Peyer's patch (tissue), 4 donors: ENCODE measurements around the gene KCP. TPM values are rescaled to one million over a fixed set of nuclear protein-coding genes. Genes with fewer than 3 reads are reported as not detected.

ENCODE experiments used
- DNase-seq, 3 donors: peaks; one replicate each; pipeline ENCODE4 v3.0.0-alpha.2; 2017 to 2019
- H3K27ac ChIP-seq, 4 donors: fragments of 200-600 bp; sonication (generic); one replicate each; pipeline ENCODE4 v1.5.1; 2016 to 2019
- H3K27me3 ChIP-seq, 2 donors: fragments of 200-600 bp; sonication (generic); one replicate each; pipeline ENCODE4 v1.5.1; 2019
- H3K36me3 ChIP-seq, 3 donors: fragments of 200-600 bp; sonication (generic); one replicate each; pipeline ENCODE4 v1.5.1; 2016 to 2019
- H3K4me1 ChIP-seq, 4 donors: fragments of 200-600 bp; sonication (generic); one replicate each; pipeline ENCODE4 v1.5.1; 2016 to 2019
- H3K4me3 ChIP-seq, 4 donors: fragments of 200-600 bp; sonication (generic); 1 replicate in 3 of 4; 2 replicates in 1 of 4; pipeline ENCODE4 v1.5.1; 2016 to 2019; ENCODE audit warnings: mild to moderate bottlenecking in 1 of 4
- H3K9me3 ChIP-seq, 4 donors: fragments of 200-600 bp; sonication (generic); one replicate each; pipeline ENCODE4 v1.5.1; 2016 to 2019; ENCODE audit warnings: mild to moderate bottlenecking in 1 of 4
- CTCF ChIP-seq, 6 experiments: fragments of 450-650 bp in 4 of 6; fragments of 200-600 bp in 2 of 6; sonication (generic) in 1 of 6; IDR thresholded peaks; one replicate each; pipeline ENCODE4 v1.5.1; 2017 to 2019; ENCODE audit warnings: antibody characterized with exemption in 6 of 6, mild to moderate bottlenecking in 3 of 6, moderate library complexity in 1 of 6
- POLR2A ChIP-seq, 2 donors: fragments of 450-650 bp; IDR thresholded peaks; one replicate each; pipeline ENCODE4 v1.5.1; 2017; ENCODE audit warnings: antibody characterized with exemption in 2 of 2, mild to moderate bottlenecking in 2 of 2, moderate library complexity in 2 of 2
- total RNA-seq, 4 donors: library from RNA; depleted of rRNA; stranded (reverse); fragments of >200 nt; gene quantifications; one replicate each; pipeline ENCODE4 v1.1.0, GENCODE V29; 2016

KCP gene
- total RNA-seq, 4 donors from 2014 or later = 3.3 to 14.1 (median 6.7) TPM

- peaks cover 0 to 13% of the 10 kb centered on the region in 2 donors for H3K27me3 ChIP-seq
- DNase-seq = no peak
- no peak overlapping the region for H3K4me3 ChIP-seq
- H3K36me3 ChIP-seq = no peaks in the 10 kb centered on the region
- no peaks in the 10 kb centered on the region for H3K9me3 ChIP-seq
- H3K4me1 ChIP-seq = peaks cover 3 to 9% (median 5%) of the 10 kb centered on the region in 4 donors
- no peak for TF ChIP-seq POLR2A (IDR thresholded peaks at IDR 0.05)
- no peak for TF ChIP-seq CTCF (IDR thresholded peaks at IDR 0.05)
- no peak overlapping the region for H3K27ac ChIP-seq
These were observed 15.2 kb downstream of the KCP start for GRCh38 chr7:128895320-128895719.

GRCh38 chr7:128894101-128894440 lies 16.4 kb downstream of the KCP start:
- no peaks in the 10 kb centered on the region for H3K9me3 ChIP-seq
- H3K4me1 ChIP-seq = peaks cover 3 to 9% (median 5%) of the 10 kb centered on the region in 4 donors
- DNase-seq = no peak
- no peak overlapping the region for H3K27ac ChIP-seq
- TF ChIP-seq POLR2A (IDR thresholded peaks at IDR 0.05) (no peak), CTCF (IDR thresholded peaks at IDR 0.05) (no peak)
- no peaks in the 10 kb centered on the region for H3K36me3 ChIP-seq
- peaks cover 0 to 13% of the 10 kb centered on the region in 2 donors for H3K27me3 ChIP-seq
- no peak overlapping the region for H3K4me3 ChIP-seq

- H3K27ac ChIP-seq = peak overlapping the region in 1 of 4 donors; percentile 72
- H3K4me1 ChIP-seq = peaks cover 3 to 9% (median 5%) of the 10 kb centered on the region in 4 donors
- H3K4me3 ChIP-seq = no peak overlapping the region
- H3K9me3 ChIP-seq = no peaks in the 10 kb centered on the region
- TF ChIP-seq CTCF (IDR thresholded peaks at IDR 0.05) (no peak), POLR2A (IDR thresholded peaks at IDR 0.05) (peak; percentile 51 to 82)
- H3K27me3 ChIP-seq = peaks cover 0 to 13% of the 10 kb centered on the region in 2 donors
- peak in 2 of 3 donors; percentile 75 to 86 for DNase-seq
- no peaks in the 10 kb centered on the region for H3K36me3 ChIP-seq
These were observed 17.0 kb downstream of the KCP start for GRCh38 chr7:128893251-128894100.

- Histone ChIP-seq H3K4me1 (peaks cover 3 to 9% (median 5%) of the 10 kb centered on the region in 4 donors), H3K4me3 (peak overlapping the region in 1 of 4 donors; percentile 10), H3K36me3 (no peaks in the 10 kb centered on the region), H3K9me3 (no peaks in the 10 kb centered on the region), H3K27me3 (peaks cover 0 to 13% of the 10 kb centered on the region in 2 donors), H3K27ac (peak overlapping the region in 1 of 4 donors; percentile 72)
- no peak for TF ChIP-seq POLR2A (IDR thresholded peaks at IDR 0.05)
- TF ChIP-seq CTCF (IDR thresholded peaks at IDR 0.05) = peak in 1 of 6 experiments; percentile 7
- DNase-seq = peak in 1 of 3 donors; percentile 57
These were observed 17.8 kb downstream of the KCP start for GRCh38 chr7:128892521-128893250.

DNA sequence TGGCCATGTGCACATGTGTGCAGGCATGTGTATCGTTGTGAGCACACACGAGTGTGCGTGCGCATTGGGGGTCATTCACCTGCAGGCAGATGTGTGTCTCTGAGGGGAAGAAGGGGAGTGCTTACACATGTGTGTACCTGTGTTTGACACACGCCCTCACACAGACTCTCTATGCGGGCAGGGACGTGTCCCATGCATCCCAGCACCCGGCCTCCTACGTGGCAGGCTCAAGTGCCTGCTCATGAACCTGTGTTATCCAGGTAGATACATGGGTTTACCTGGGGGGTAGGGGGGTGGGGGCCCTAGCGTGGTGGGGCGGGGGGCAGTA lies 18.6 kb downstream of the KCP start:
- peaks cover 3 to 9% (median 5%) of the 10 kb centered on the region in 4 donors for H3K4me1 ChIP-seq
- no peaks in the 10 kb centered on the region for H3K36me3 ChIP-seq
- peaks cover 0 to 13% of the 10 kb centered on the region in 2 donors for H3K27me3 ChIP-seq
- TF ChIP-seq POLR2A (IDR thresholded peaks at IDR 0.05) = no peak
- TF ChIP-seq CTCF (IDR thresholded peaks at IDR 0.05) = no peak
- H3K9me3 ChIP-seq = no peaks in the 10 kb centered on the region
- peak overlapping the region in 1 of 4 donors; percentile 60 for H3K4me3 ChIP-seq
- no peak for DNase-seq
- peak overlapping the region in 1 of 4 donors; percentile 72 for H3K27ac ChIP-seq
